HG02763 (cell line): Measurements from ENCODE around the gene ATP2B3.

ENCODE experiments used
- ATAC-seq: cut with Tn5 transposase; IDR thresholded peaks from one replicate; pipeline ENCODE4 v1.9.1; 2021; ENCODE audit warnings: mild to moderate bottlenecking, moderate library complexity; ENCODE audit not compliant: unreplicated experiment

Gene ATP2B3

DNA sequence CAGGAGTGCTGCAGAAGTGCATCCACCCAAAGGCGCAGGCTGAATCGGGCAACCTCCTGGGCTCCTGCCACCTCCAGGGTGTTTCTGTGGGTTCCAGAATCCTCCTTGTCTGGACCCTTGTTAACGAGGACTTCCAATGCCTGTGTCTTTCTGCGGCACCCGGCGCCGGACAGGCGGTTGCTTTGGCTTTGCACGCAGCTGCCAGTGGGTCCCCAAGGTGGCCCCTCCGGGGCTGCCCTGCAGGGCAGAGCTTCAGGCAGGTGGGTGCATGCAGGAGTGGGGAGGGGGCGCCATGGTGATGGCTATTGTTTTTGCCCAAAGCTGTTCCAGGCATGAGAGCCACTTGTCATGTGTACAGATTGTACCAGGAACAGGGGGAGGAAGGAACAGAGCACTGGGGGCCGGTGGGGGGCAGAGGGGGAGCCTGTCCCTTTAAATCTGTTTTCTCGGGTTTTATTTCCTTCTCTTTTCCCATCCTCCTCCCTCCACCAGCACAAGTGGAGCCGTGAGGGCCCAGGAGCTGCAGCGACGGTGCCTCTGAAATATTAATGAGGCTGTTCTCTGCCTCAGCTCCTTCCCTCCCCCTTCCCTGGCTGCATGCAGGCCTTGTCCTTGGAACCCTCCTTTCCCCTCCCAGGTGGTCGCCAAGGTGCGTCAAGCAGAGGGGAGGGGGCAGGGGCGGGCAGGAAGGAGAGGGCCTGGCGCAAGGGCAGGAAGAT, 13.1 kb downstream of the ATP2B3 start:
- no peak for ATAC-seq

DNA sequence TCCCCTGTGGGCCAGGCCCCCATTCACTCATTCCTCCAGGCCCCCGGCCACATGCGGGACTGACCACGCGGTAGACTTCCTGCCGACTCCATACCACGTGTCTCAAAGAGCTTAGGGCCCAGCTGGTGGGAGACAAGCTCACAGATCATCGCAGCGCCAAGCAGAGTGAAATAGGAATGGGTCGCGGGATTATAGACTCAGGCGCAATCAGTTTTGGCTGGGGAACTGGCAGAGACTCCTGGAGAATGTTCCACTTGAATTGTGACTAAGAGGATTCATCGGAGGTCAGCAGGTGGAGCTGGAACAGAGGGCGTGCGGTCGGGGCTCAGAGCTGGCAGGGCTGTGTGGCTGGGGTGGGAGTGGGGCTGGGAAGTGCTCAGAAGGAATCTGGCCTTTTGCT, 15.6 kb downstream of the ATP2B3 start:
- ATAC-seq, result no peak

DNA sequence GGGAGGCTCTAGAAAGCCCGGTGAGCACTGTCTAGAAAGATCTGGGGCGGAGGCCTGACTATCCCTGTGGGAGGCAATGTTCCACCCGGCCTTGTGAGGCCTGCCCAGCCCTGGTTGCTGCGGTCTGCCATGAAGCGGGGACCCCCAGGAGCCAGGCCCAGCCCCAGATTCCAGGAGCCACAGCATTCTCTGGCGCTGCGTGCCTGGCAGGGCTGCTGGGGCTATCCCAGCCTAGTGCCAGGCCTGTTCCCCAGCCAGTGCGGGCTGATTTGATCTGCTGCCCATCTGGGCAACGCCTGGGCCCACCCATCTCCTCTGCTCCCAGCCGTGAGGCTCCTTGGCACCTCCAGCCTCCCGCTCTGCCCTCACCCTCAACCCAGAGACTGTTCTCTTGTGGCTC, 19.6 kb downstream of the ATP2B3 start:
- no peak for ATAC-seq

DNA sequence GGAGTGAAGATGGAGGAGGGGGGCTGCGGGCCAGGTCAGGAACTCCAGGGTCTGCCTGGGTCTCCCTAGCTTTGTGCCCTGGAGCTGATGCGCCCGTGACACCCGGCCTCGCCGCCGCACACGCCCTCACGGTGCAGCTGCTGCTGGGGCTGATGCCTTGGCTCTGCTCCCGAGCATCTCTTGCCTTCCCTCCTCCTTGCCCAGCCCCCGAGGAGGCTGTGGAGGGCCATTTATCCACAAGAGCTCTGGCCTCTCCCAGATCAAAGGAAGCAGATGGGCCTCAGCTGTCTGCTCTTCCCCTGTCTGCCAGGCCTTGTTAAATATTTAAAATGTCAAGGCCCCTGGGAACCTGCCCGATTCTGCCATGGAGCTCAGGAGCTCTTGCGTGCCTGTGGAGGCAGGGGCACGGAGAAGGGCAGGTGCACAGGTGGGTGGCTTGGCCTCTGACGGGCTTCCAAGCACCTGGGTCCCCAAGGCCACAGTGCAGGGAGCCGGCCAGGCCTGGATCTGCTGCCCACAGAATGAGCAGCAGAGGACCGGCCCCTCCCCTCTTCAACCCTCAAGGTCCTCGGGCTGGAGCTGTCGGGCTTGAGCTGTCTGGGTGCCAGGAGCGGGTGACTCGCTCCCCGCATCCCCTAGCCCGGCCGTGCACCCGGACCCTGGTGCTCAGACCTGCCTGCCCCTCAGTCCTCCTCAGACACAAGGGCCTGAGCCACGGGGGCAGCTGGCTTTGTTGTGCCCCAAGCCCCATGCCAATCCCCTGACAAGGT, 20.3 kb downstream of the ATP2B3 start:
- no peak for ATAC-seq

DNA sequence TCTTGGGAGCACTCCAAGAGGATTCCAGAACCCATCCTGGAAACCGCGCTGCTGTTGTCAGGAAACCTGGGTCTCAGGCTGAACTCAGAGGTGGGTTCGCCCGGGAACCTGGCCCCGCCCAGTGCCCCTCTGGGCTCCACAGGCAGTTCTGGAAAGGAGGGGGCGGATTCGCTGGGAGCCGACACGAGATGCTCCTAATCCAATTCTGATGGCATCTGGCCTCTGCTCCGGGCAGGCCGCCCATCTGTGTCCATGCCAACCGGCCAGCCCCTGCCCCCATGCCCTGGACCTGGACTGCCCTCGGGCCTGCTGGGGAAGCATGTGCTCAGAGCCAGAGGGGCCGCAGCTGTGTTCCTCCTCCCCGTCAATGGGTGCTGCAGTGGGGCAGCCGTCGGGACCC, 21.0 kb downstream of the ATP2B3 start:
- ATAC-seq, result no peak

DNA sequence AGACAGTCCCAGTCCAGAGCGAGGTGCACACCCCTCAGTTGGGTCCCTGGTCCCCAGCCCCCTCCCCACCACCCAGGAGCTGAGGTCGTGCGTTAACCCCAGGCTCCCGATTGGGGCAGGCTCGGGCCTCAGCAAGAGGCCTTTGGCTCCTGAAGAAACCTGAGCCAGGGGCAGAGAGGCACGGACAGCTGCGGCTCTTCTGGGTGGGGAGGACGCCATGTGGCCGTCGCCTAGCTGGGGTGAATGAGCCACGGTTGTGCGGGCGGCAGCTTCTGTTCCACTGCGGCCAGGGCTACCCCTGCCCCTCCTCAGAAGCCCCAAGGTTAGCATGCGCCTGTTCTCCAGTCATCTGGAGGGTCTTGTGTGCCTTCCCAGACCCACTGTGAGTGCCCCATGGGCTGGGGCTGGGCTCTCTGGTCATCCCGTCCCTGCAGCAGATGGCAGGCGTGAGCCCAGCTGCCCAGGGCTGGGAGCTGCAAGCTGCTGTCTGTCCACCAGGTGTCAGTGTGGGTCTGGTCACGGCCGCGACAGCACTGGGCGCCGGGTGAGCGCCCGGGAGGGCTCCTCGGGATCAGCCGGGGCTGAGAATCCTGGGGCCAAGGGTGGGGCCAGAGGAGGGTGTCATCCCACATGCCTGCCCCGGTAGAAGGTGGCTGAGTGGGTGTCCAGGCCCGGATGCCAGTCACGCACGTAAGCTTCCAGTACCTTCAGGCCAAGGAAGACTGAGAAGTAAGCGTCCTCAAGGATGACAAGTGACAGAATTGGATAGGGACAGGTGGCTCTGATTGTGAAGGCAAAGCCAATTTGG, 21.9 kb downstream of the ATP2B3 start:
- ATAC-seq, result peak; percentile 53

DNA sequence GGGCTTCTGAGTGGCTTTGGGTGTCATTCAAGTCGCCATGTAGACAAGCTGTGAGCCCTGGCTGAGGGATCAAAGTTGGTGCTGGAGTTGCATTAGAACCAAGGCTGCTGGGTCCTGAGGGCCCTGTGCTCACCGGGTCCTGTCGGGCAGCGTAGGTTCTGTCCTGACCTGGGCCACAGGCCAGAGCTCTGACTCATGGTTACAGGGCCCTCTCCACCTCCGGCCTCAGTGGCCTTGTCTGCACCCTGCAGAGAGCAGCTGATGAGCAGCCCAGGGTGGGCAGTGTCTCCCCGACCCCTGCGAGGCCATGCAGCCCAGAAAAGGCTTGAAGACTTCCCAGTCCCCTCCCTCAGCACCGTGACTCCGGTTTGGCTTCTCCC, 22.5 kb downstream of the ATP2B3 start:
- ATAC-seq, result no peak

DNA sequence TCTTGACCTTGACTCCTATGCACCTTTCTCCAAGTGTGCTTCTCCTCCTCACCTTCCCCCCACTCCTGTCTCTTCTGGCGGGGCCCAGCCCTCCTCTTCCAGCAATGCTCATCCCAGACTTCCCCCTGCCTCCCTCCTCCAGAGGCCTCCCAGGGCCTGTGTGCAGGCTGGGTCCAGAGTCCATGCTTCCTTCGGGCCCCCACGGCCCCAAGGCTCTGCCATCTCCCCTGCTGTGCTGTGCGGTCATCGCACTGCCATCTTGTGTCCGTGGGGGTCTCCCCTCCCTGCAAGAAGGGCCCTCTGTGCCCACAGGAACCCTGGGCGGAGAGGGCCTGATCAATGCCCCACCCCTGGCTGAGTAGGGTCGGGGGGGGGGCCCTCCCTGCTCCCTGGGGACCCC, 27.3 kb downstream of the ATP2B3 start:
- no peak for ATAC-seq

DNA sequence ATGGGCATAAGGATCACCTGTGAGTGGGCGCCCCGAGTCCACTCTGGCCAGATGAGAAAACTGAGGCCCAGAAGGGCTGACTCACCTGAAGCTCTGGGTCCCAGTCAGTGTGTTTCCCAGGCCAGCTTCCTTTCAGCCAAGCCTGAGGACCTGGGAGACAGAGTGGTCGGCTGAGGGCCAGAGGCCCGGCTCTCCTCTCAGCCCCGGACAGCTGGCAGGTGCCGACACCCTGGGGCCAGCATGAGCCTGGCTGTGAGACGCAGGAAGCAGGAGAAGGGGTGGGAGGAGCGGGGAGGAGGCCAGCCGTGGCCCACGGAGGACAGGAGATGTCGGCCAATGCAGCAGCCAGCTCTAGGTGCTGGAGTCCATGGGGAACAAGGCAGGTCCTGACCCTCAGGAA, 28.9 kb downstream of the ATP2B3 start:
- ATAC-seq, result no peak

DNA sequence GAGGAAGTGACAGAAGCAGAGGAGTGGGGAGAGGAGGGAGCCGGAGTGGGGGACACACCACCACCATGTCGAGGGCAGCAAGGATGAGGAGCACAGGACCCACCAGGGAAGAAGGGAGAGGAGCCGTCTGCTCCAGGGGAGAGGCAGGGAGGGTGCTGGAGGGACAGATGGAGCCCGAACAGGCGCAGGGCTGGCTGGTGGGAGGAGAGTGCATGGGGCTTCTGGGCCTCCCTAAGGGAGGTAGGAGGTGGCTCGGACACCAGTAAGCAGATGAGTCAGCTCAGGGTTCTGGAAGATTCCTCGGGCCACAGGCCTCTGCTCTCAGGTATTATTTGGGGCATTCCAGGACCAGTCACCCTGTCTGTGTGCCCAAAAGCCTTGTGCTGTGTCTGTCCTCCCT, 29.8 kb downstream of the ATP2B3 start:
- ATAC-seq, result no peak

DNA sequence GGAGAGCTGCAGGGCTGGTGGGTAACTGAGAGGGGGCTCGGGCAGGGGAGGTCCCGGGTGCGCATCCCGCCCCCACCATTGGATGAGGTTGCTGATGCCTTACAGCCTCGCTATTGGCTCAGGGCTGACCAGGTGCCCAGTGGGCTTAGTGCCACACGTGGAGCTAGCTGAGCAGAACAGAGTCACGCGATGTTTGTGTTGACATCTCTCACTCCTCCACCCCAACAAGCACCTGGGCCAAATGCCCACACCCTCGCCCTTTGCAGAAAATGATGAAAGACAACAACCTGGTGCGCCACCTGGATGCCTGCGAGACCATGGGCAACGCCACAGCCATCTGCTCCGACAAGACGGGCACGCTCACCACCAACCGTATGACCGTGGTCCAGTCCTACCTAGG, 31.8 kb downstream of the ATP2B3 start:
- ATAC-seq, result no peak

DNA sequence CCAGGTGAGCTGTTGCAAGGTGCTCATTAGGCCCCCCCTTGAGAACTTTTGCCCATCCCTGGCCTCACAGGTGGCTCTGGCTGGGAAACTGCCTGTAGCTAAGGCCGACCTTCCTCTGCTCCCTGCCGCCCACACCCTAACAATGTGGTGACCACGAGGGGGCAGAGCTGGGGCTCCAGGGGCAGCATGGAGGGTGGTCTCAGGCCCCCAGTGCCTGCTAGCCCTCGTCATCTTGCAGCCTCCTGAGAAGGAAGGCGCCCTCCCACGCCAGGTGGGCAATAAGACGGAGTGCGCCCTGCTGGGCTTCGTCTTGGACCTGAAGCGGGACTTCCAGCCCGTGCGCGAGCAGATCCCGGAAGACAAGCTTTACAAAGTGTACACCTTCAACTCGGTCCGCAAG, 32.4 kb downstream of the ATP2B3 start:
- ATAC-seq, result no peak

DNA sequence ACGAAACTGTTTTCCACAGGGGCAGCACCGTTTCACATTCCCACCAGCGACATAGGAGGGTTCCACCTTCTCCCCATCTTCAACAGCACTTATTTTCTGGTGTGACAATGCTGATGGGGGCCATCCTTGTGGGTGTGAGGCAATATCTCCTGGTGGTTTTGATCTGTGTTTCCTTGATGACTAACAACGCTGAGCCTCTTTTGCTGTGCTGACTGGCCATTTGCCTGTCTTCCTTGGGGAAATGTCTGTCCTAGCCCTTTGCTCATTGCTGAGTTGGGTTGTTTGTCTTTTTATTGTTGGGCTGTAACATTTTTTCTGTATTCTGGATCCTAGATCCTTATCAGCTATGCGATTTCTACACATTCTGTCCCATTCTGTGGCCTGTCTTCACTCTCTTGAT, 33.7 kb downstream of the ATP2B3 start:
- ATAC-seq, result no peak

DNA sequence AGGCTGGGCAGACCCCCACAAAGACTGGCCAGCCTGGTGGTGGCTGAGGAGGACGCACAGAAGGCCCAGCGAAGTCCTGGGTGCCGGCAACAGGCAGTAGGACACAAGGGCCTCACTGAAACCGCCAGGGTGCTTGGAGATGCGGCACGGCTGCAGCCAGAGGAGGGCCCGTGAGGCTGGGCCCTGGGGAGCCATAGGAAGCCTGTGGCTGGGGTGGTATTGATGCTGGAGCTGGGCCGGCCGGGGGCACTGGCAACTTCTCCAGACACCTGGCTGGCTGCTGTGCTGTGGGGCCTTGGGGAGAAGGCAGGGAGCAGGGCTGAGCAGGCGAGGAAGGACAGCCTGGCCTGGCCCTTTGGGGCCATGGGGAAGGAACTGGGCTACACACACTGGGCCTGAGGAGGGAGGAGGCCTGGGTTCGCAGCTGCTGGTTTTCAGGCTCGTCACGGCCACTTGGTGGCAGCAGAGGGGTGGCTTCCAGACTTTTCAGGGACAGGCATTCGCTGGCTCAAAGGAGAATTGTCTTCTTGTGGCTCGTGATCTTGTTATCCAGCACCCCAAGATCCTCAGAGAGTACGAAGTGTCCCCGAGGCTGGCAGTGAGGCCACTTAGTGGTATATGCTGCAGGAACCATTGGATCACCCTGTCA, 37.2 kb downstream of the ATP2B3 start:
- no peak for ATAC-seq

DNA sequence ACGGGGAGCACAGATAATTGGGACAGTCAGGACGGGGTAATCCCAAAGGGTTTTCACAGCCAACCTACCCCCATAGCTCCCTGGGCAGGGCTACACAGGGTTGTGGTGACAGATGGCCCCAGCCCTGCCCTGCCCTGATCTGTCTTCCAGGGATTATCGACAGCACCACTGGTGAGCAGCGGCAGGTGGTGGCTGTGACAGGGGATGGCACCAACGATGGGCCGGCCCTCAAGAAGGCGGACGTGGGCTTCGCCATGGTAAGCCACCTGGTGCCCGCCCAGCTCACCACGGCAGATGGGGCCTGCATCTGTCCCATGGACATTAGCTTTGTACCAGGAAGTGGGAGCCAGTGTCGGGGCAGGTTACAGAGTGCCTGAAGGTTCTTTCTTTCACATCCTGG, 39.3 kb downstream of the ATP2B3 start:
- ATAC-seq, result no peak

DNA sequence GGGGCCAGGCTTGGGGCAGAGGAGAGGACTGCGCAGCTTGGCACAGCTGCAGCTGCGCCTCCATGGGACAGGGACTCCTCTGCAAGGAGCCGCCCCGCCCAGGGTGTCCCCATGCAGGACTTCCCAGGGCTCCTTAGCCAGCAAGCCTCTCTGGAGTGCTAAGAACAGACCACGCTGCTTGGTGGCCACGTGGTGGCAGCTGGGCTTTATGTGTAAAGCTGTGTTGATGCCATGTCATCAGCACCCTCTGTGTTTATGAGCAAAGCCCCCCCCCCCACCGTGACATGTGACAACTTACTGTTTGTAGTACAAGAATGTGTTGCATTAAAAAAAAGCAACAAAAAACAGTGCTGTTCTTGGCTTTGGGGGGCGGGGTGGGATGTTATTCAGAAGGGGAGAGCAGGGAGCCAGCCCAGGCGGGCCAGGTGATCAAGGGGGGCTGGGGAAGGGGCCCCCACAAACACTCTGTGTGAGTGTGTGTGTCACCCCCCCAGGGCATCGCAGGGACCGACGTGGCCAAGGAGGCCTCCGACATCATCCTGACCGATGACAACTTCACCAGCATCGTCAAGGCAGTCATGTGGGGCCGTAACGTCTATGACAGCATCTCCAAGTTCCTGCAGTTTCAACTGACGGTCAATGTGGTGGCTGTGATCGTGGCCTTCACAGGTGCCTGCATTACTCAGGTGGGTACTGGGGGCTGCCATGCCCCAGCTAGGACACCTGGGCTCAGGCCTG, 40.3 kb downstream of the ATP2B3 start:
- no peak for ATAC-seq

DNA sequence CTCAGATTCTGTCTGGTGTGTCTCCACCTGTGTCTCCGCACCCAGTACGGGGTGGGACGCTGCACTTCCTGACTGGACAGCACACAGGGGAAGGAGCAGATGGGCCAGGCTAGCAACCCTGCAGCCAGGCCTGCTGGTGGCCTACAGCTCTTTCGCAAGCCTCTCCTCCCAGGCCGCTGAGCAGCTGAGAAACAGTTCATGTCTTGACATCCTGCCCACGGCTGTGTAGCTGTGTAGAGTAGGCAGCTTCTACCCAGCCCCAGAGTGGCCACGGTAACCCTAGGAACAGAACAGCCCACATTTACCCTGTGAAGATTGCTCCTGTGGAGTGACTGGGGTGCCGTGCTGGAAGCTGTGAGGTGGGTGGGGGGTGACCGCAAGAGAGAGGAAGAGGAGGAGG, 42.6 kb downstream of the ATP2B3 start:
- no peak for ATAC-seq

DNA sequence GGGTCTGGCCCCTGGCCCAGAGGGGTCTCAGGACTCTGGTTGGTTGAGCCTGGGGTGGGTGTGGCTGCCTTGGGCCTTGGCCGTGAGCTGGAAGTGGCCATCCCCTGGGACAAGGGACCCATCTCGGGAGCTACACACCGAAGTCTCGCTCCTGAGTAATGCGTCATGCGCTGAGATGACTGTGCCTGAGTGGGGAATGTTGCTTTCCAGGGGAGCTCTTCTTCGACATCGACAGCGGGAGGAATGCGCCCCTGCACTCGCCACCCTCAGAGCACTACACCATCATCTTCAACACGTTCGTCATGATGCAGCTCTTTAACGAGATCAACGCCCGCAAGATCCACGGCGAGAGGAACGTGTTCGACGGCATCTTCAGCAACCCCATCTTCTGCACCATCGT, 43.0 kb downstream of the ATP2B3 start:
- ATAC-seq, result no peak

DNA sequence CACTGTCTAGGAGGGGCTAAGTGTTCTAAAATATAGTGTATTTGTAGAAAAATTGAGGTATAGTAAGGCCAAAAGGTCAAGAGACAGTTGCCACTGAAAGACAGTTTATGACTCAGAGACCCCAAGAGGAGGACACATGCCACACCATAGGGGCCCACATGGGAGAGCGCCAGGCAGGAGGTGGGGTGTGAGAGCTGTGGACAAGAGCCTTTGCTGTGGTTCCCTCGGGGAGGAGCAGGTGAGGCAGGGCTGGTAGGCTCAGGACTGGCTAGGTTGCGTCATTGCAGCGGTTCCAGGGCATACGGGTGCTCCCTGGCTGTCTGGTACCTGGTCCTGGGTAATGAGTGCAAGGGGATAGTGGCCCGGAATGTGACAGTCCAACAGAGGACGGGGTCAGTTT, 43.9 kb downstream of the ATP2B3 start:
- no peak for ATAC-seq

DNA sequence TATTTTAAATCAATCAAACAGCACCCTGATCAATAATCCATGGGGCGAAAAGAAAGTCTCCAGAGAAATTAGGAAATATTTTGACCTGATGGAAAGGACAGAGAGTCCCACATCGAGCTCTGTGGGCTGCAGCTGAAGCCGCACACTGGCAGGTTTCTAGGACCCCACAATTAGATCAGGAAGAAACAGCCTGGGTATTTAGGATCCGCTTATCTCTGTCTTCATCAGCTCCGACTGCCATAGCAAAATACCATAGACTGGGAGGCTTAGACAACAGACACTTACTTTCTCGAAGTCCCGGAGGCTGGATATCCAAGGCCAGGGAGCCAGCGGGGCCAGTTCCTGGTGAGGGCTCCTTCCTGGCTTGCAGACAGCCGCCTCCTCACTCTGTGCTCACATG, 45.1 kb downstream of the ATP2B3 start:
- no peak for ATAC-seq
